HUES6 (cell line): ENCODE data around the gene KIFC1.
"Not testable (repeated sequence)": the region's sequence is repeated elsewhere in the genome, so short reads cannot be mapped to it uniquely, and the experiment has no call there.

Experiments
- H3K27ac ChIP-seq: 2 replicates; pipeline ENCODE4 v1.7.0; 2013; ENCODE audit warnings: low read depth, mild to moderate bottlenecking, low read length, inconsistent platforms
- H3K27me3 ChIP-seq: 2 replicates; pipeline ENCODE4 v1.6.1; 2013; ENCODE audit warnings: low read length; ENCODE audit not compliant: control insufficient read depth, insufficient read depth
- H3K36me3 ChIP-seq: 2 replicates; pipeline ENCODE4 v1.6.1; 2013; ENCODE audit warnings: low read length; ENCODE audit not compliant: control insufficient read depth, insufficient read depth
- H3K4me1 ChIP-seq: 2 replicates; pipeline ENCODE4 v1.6.1; 2013; ENCODE audit warnings: low read length; ENCODE audit not compliant: control insufficient read depth, insufficient read depth
- H3K4me3 ChIP-seq: 2 replicates; pipeline ENCODE4 v1.5.1; 2013; ENCODE audit warnings: low read depth, low read length
- H3K9ac ChIP-seq: one replicate; pipeline ENCODE4 v1.6.1; 2013; ENCODE audit warnings: mild to moderate bottlenecking, low read length
- H3K9me3 ChIP-seq: 2 replicates; pipeline ENCODE4 v1.6.1; 2013; ENCODE audit warnings: low read depth, low read length; ENCODE audit not compliant: control insufficient read depth, insufficient read depth

The KIFC1 gene

DNA sequence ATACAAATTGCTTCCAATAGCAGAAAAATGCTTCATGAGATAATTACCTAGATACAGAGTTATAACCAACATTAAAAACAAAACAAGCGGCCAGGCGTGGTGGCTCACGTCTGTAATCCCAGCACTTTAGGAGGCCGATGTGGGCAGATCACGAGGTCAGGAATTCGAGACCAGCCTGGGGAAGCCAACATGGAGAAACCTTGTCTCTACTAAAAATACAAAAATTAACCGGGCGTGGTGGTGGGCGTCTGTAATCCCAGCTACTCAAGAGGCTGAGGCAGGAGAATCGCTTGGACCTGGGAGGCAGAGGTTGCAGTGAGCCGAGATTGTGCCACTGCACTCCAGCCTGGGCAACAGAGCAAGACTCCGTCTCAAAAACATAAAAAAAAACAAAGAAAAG, 28.1 kb upstream of the KIFC1 start:
- H3K27ac ChIP-seq, H3K9ac ChIP-seq, H3K9me3 ChIP-seq, H3K4me3 ChIP-seq, H3K27me3 ChIP-seq, H3K36me3 ChIP-seq: not testable (repeated sequence)
- peaks cover 10% of the 10 kb centered on the region; the same call in 1 of the 2 replicates for H3K4me1 ChIP-seq

DNA sequence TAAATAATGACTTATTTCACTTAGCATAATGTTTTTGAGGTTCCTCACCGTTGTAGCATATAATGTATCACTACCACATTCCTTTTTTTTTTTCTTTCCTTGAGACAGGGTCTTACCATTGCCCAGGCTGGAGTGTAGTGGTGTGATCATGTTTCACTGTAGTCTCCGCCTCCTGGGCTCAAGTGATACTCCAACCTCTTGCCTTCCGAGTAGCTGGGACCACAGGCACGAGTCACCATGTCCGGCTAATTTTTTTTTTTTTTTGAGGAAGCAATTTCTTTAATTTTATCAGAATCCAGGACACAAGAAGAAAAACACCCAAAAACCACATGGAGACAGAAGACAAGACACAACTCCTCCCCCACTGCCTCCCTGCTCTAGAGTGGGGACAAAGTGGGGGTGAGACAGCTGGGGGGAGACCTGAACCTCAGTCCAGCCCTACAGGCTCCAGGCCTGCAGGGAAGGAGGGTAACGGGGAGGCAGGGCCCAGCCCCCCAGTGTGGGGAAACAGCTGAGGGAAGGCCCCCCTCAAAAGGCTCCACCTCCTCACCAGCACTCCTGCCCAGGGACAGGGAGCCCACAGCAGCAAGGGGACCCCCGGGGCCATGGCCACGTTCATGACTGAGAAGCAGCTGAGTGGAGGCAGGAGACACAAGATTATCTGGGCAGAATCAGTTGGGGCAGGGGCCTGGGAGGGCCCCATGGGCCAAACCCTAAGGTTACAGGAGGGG, 27.0 kb upstream of the KIFC1 start:
- H3K9ac ChIP-seq, H3K9me3 ChIP-seq, H3K27ac ChIP-seq, H3K27me3 ChIP-seq, H3K4me3 ChIP-seq, H3K36me3 ChIP-seq: not testable (repeated sequence)
- peaks cover 10% of the 10 kb centered on the region; the same call in 1 of the 2 replicates for H3K4me1 ChIP-seq

DNA sequence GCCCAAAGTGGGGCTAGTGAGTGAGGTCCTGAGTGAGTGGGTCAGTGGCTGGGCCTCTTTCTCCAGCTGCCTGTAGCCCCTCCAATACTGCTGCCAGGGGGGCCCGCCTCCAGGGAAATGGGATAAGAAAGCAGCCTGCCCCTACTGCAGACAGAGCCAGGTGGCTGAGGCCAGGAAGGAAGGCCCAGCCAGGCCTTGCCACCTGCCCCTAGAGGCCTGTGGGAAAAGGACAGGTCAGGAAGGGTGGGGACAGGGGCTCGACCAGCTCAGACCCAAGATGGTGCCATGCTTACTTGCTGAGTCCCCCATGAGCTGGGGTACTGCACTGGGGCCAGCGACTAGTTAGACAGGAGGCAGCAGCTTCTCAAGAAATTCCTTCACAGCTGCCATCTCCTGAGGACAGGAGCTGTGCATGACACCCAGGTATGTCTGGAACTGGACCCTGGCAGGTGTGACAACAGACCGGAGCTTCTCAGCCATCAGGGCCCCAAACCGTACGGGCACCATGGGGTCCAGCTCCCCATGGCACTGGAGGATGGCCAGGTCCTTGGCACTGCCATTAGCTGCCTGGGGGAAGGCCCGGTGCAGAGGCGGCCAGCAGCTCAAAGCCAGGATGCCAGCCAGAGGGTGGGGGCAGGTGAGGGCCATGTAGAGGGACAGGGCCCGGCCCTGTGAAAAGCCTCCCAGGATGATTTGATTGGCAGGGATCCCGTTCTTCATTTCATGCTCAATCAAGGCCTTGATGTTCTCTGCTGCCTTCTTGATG, 26.2 kb upstream of the KIFC1 start:
- not testable (repeated sequence) for H3K36me3 ChIP-seq, H3K4me3 ChIP-seq, H3K27me3 ChIP-seq, H3K27ac ChIP-seq, H3K9me3 ChIP-seq, H3K9ac ChIP-seq
- peaks cover 10% of the 10 kb centered on the region; the same call in 1 of the 2 replicates for H3K4me1 ChIP-seq

DNA sequence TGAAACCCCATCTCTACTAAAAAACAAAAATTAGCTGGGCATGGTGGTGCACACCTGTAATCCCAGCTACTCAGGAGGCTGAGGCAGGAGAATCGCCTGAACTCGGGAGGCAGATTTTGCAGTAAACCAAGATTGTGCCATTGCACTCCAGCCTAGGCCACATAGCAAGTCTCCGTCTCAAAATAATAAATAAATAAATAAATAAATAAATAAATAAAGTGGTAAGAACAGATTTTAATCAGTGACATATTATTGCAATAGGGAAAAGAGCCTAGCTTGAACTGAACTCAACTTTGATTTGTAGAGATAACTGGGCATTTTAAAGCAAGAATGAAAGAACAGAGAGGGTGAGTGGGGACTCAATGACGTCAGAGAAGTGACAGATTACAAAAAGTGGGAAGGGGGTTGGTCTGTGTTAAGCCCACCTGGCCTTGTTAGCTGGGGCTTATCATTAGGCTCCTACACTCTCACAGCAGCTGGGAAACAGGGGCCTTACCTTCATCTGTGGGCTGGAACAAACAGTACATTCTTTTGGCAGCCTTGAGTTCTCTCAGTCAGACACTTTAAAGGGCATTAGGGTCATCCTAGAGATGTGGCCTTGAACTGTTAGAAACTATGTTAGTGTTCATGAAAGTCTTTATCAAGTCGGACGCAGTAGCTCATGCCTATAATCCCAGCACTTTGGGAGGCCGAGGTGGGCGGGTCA, 24.5 kb upstream of the KIFC1 start:
- no peaks in the 10 kb centered on the region for H3K9me3 ChIP-seq
- H3K27me3 ChIP-seq, result no peaks in the 10 kb centered on the region
- H3K4me1 ChIP-seq, result peaks cover 11% of the 10 kb centered on the region
- H3K27ac ChIP-seq, result no peak overlapping the region
- H3K36me3 ChIP-seq, result no peaks in the 10 kb centered on the region
- H3K4me3 ChIP-seq, result no peak overlapping the region
- no peak overlapping the region for H3K9ac ChIP-seq

- H3K27ac ChIP-seq, H3K9ac ChIP-seq, H3K9me3 ChIP-seq, H3K36me3 ChIP-seq, H3K4me3 ChIP-seq, H3K27me3 ChIP-seq: not testable (repeated sequence)
- H3K4me1 ChIP-seq, result peaks cover 16% of the 10 kb centered on the region
These were observed 24.0 kb upstream of the KIFC1 start for GRCh38 chr6:33367715-33368025.

GRCh38 chr6:33371901-33372300, 19.7 kb upstream of the KIFC1 start:
- not testable (repeated sequence) for H3K36me3 ChIP-seq, H3K27ac ChIP-seq, H3K9ac ChIP-seq

GRCh38 chr6:33372526-33373123, 19.0 kb upstream of the KIFC1 start:
- Histone ChIP-seq H3K9me3 (no peaks in the 10 kb centered on the region), H3K27ac (no peak overlapping the region), H3K4me1 (peaks cover 20% of the 10 kb centered on the region), H3K27me3 (no peaks in the 10 kb centered on the region), H3K36me3 (no peaks in the 10 kb centered on the region), H3K4me3 (no peak overlapping the region), H3K9ac (no peak overlapping the region)

More at GRCh38 chr6:33371901-33372300, 19.7 kb upstream of the KIFC1 start:
- H3K4me3 ChIP-seq, H3K27me3 ChIP-seq, H3K9me3 ChIP-seq: not testable (repeated sequence)
- H3K4me1 ChIP-seq, result peaks cover 20% of the 10 kb centered on the region

DNA sequence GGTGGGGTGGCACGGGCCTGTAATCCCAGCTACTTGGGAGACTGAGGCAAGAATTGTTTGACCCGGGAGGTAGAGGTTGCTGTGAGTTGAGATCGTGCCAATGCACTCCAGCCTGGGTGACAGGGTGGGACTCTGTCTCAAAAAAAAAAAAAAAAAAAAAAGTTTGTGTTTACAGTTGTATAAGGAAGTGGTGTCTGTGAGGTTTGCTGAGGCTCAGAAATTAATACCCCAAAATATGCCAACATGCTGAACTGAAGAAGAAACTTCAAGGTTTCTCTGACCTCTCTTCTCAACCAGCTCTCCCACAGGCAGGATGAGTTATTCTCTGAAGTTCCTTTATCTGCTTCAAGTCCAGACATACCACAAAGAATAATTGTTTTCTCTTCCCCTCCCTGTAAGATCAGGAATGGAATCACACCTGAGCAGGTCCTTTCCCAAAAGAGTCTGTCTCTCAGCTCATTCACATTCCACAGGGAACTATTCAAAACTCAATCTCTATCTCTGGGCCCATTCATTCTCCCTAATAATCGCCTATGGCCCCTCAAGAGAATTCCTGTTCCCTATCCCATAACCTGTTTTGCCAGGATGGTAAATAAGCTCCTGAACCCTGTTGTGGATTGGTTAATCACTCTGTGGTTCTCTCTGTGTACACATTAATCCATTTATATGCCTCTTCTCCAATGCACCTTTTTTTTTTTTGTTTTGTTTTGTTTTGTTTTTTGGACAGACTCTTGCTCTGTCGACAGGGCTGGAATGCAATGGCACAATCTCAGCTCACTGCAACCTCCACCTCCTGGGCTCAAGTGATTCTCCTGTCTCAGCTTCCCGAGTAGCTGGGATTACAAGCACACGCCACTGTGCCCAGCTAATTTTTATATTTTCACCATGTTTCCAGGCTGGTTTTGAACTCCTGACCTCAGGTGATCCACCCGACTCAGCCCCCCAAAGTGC, 17.4 kb upstream of the KIFC1 start:
- Histone ChIP-seq H3K9me3 (no peaks in the 10 kb centered on the region), H3K4me1 (peaks cover 20% of the 10 kb centered on the region), H3K4me3 (no peak overlapping the region), H3K27me3 (no peaks in the 10 kb centered on the region), H3K36me3 (no peaks in the 10 kb centered on the region), H3K9ac (no peak overlapping the region), H3K27ac (no peak overlapping the region)

DNA sequence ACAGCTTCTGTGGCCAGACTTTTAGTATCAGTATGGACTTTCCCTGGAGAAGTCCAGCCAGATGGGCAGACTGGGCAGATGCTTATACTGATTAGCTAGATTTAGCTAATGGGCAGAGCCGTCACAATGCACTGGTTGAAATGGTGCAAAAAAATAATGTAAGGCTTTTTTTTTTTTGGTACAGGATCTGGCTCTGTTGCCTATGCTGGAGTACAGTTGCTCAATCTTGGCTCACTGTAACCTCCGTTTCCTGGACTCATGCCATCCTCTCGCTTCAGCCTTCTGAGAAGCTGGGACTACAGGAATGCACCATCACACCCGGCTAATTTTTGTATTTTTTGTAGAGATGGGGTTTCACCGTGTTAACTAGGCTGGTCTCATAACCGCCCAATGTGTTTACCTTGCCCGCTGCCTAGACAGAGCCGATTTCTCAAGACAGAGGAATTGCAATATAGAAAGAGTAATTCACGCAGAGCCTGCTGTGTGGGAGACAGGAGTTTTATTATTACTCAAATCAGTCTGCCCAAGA, 16.4 kb upstream of the KIFC1 start:
- Histone ChIP-seq H3K27ac (no peak overlapping the region), H3K36me3 (no peaks in the 10 kb centered on the region), H3K27me3 (no peaks in the 10 kb centered on the region), H3K4me3 (no peak overlapping the region), H3K9ac (no peak overlapping the region), H3K4me1 (peaks cover 20% of the 10 kb centered on the region), H3K9me3 (no peaks in the 10 kb centered on the region)

GRCh38 chr6:33377171-33377570, 14.5 kb upstream of the KIFC1 start:
- Histone ChIP-seq H3K9ac (no peak overlapping the region), H3K27me3 (no peaks in the 10 kb centered on the region), H3K36me3 (no peaks in the 10 kb centered on the region), H3K27ac (no peak overlapping the region), H3K4me3 (no peak overlapping the region), H3K4me1 (peaks cover 19% of the 10 kb centered on the region), H3K9me3 (no peaks in the 10 kb centered on the region)
